Lower lobe of right lung (tissue), 2 donors: ENCODE data around the gene ARV1. TPM values are rescaled to one million over a fixed set of nuclear protein-coding genes. Genes with fewer than 3 reads are reported as not detected.
"Not testable (repeated sequence)": the region's sequence is repeated elsewhere in the genome, so short reads cannot be mapped to it uniquely, and the experiment has no call there.

Experiments
- ATAC-seq, 2 donors: fragments of 200-7000 bp; cut with Tn5 transposase; one replicate each; pipeline ENCODE4 v1.9.1; 2020 to 2022; ENCODE audit warnings: mild to moderate bottlenecking in 2 of 2, moderate library complexity in 2 of 2
- DNase-seq: peaks from one replicate; pipeline ENCODE4 v3.0.0-alpha.2; 2020
- H3K27ac ChIP-seq: fragments of 200-600 bp; one replicate; pipeline ENCODE4 v1.8.0; 2022
- H3K27me3 ChIP-seq: fragments of 200-600 bp; one replicate; pipeline ENCODE4 v1.8.0; 2022; ENCODE audit warnings: low read depth
- H3K36me3 ChIP-seq: fragments of 200-600 bp; one replicate; pipeline ENCODE4 v1.8.0; 2022; ENCODE audit warnings: mild to moderate bottlenecking
- H3K4me1 ChIP-seq: fragments of 200-600 bp; one replicate; pipeline ENCODE4 v1.8.0; 2022
- H3K4me3 ChIP-seq: fragments of 200-600 bp; one replicate; pipeline ENCODE4 v1.8.0; 2022; ENCODE audit warnings: mild to moderate bottlenecking
- H3K9me3 ChIP-seq: fragments of 200-600 bp; one replicate; pipeline ENCODE4 v1.8.0; 2022
- CTCF ChIP-seq: fragments of 200-600 bp; IDR thresholded peaks from one replicate; pipeline ENCODE4 v1.8.0; 2022; ENCODE audit warnings: antibody characterized with exemption, mild to moderate bottlenecking
- intact Hi-C: fragments of 100-400 bp; cut with DNase I; formaldehyde crosslinking; loops from one replicate; pipeline ENCODE4 v1.11.0; 2022
- total RNA-seq: library from RNA; stranded (reverse); fragmentation: NEBNext Ultra II Directional; extraction: Animal tissue kit (Norgen Biotek cat#: 25700); gene quantifications from one replicate; pipeline ENCODE4 v1.2.1, GENCODE V29; 2021
- donor health status: DM: no; HTN: yes; CAD: no; lungs with severe emphysema.

Gene ARV1
- total RNA-seq, 1 donor from 2014 or later, result 18.4 TPM

DNA sequence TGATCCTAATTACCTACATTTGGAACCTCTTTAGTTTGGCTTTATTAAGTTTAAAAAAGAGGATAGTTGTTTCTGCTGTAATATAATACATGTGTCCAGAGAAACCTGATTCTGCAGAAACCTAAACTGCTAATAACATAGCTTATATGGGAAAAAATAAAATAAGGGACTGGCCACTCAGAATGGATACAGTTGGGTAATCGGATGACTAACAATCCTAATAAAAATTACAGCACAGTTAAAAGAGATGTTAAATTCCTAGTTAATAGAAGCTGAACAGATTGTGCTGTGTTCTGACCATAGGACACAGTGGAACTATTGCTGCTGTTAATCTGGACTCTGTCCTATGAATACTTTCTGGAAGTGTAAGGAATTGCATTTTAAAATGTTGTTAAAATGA lies 16.0 kb downstream of the ARV1 start:
- Histone ChIP-seq H3K27ac (no peak overlapping the region), H3K4me3 (no peak overlapping the region), H3K36me3 (peaks cover 73% of the 10 kb centered on the region), H3K4me1 (no peaks in the 10 kb centered on the region), H3K9me3 (no peaks in the 10 kb centered on the region), H3K27me3 (no peaks in the 10 kb centered on the region)
- TF ChIP-seq CTCF, result no peak
- intact Hi-C loops, result no loop called here
- no peak for ATAC-seq
- no peak for DNase-seq

DNA sequence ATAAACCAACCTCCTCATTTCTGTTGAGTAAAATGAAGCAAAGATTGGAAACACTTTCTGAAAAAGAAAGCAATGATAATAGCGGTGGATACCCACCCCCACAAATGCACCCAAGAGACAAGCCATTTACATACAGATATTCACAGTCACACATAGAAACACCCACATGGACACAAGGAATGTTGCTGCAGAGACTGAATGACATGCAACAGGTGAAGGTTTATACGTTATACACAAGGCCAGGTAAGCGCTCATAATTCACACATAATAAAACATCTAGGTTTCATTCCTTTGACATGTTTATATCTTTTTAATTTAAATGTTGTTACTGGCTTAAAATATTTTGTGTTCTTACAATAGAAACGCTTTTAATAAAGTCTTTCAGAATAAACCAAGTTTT lies 21.3 kb downstream of the ARV1 start:
- Histone ChIP-seq H3K36me3 (peaks cover 62% of the 10 kb centered on the region), H3K9me3 (peaks cover 17% of the 10 kb centered on the region), H3K27ac (no peak overlapping the region), H3K27me3 (no peaks in the 10 kb centered on the region), H3K4me3 (no peak overlapping the region), H3K4me1 (no peaks in the 10 kb centered on the region)
- TF ChIP-seq CTCF, result no peak
- intact Hi-C loops, result no loop called here
- DNase-seq (no peak), ATAC-seq (no peak)

GRCh38 chr1:231000639-231001038 lies 21.7 kb downstream of the ARV1 start:
- intact Hi-C loops, result no loop called here
- H3K36me3 ChIP-seq, result peaks cover 60% of the 10 kb centered on the region
- DNase-seq, result no peak
- H3K4me1 ChIP-seq, result no peaks in the 10 kb centered on the region
- H3K9me3 ChIP-seq, result peaks cover 17% of the 10 kb centered on the region
- H3K27ac ChIP-seq, result no peak overlapping the region
- no peak for ATAC-seq
- no peaks in the 10 kb centered on the region for H3K27me3 ChIP-seq
- no peak for TF ChIP-seq CTCF
- H3K4me3 ChIP-seq, result no peak overlapping the region

- H3K36me3 ChIP-seq, result peaks cover 47% of the 10 kb centered on the region
Measured at GRCh38 chr1:231001892-231002291, 23.0 kb downstream of the ARV1 start.

GRCh38 chr1:231007535-231007934 lies 28.6 kb downstream of the ARV1 start:
- intact Hi-C loops, DNase-seq, ATAC-seq, H3K27ac ChIP-seq, H3K4me3 ChIP-seq, H3K27me3 ChIP-seq, H3K4me1 ChIP-seq, H3K36me3 ChIP-seq: not testable (repeated sequence)
- peaks cover 25% of the 10 kb centered on the region for H3K9me3 ChIP-seq

More at GRCh38 chr1:231001892-231002291, 23.0 kb downstream of the ARV1 start:
- H3K4me1 ChIP-seq, result no peaks in the 10 kb centered on the region
- no peak overlapping the region for H3K27ac ChIP-seq
- H3K27me3 ChIP-seq, result no peaks in the 10 kb centered on the region
- peaks cover 17% of the 10 kb centered on the region for H3K9me3 ChIP-seq
- no peak for TF ChIP-seq CTCF
- DNase-seq (no peak), ATAC-seq (no peak)
- intact Hi-C loops, result no loop called here
- H3K4me3 ChIP-seq, result no peak overlapping the region

DNA sequence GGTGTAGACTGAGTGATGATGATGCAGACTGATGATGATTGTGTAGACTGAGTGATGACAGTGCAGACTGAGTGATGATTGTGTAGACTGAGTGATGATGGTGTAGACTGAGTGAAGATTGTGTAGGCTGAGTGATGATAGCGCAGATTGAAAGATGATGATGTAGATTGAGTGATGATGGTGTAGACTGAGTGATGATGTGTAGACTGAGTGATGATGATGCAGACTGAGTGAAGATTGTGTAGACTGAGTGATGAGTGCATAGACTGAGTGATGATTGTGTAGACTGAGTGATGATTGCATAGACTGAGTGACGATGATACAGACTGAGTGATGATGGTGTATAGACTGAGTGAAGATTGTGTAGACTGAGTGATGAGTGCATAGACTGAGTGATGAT lies 32.5 kb downstream of the ARV1 start:
- Histone ChIP-seq H3K4me3 (no peak overlapping the region), H3K4me1 (no peaks in the 10 kb centered on the region), H3K27ac (no peak overlapping the region), H3K36me3 (no peaks in the 10 kb centered on the region), H3K27me3 (no peaks in the 10 kb centered on the region), H3K9me3 (peaks cover 8% of the 10 kb centered on the region)
- DNase-seq (no peak), ATAC-seq (no peak)
- intact Hi-C loops, result no loop called here
- no peak for TF ChIP-seq CTCF
